Trophoblast cell (in vitro differentiated cells and primary cell): ENCODE data around the gene TCTN3.

Experiments
- DNase-seq, 2 donors: peaks; one replicate each; pipeline ENCODE4 v3.0.0-alpha.2; 2016
- H2AFZ ChIP-seq: 2 replicates; pipeline ENCODE4 v1.6.1; 2013; ENCODE audit warnings: low read length, moderate library complexity, mild to moderate bottlenecking; ENCODE audit not compliant: insufficient read depth, poor library complexity
- H2AK5ac ChIP-seq: 2 replicates; pipeline ENCODE4 v1.6.1; 2013; ENCODE audit warnings: mild to moderate bottlenecking, low read length
- H2BK120ac ChIP-seq: 2 replicates; pipeline ENCODE4 v1.6.1; 2013; ENCODE audit warnings: low read length, mild to moderate bottlenecking, moderate library complexity; ENCODE audit not compliant: insufficient read depth, poor library complexity
- H2BK12ac ChIP-seq: 2 replicates; pipeline ENCODE4 v1.6.1; 2013; ENCODE audit warnings: mild to moderate bottlenecking, low read length, moderate library complexity
- H2BK5ac ChIP-seq: 2 replicates; pipeline ENCODE4 v1.6.1; 2013; ENCODE audit warnings: low read length, low read depth, moderate library complexity, mild to moderate bottlenecking; ENCODE audit not compliant: poor library complexity
- H3K14ac ChIP-seq: 2 replicates; pipeline ENCODE4 v1.6.1; 2013; ENCODE audit warnings: mild to moderate bottlenecking, low read length
- H3K18ac ChIP-seq: 2 replicates; pipeline ENCODE4 v1.6.1; 2013; ENCODE audit warnings: mild to moderate bottlenecking, low read length
- H3K23ac ChIP-seq: 2 replicates; pipeline ENCODE4 v1.6.1; 2013; ENCODE audit warnings: low read length
- H3K27ac ChIP-seq: 2 replicates; pipeline ENCODE4 v1.5.1; 2013; ENCODE audit warnings: low read depth, mild to moderate bottlenecking, inconsistent platforms, low read length, moderate library complexity
- H3K27me3 ChIP-seq: 2 replicates; pipeline ENCODE4 v1.6.1; 2013; ENCODE audit warnings: inconsistent platforms, mild to moderate bottlenecking, low read length, moderate library complexity; ENCODE audit not compliant: insufficient read depth
- H3K36me3 ChIP-seq, 2 experiments: 1 replicate in 1 of 2; 2 replicates in 1 of 2; pipeline ENCODE4 v1.6.1; 2013; ENCODE audit warnings: low read length in 2 of 2, mild to moderate bottlenecking in 2 of 2, moderate library complexity in 1 of 2; ENCODE audit not compliant: insufficient read depth in 2 of 2, control insufficient read depth in 1 of 2
- H3K4ac ChIP-seq: 2 replicates; pipeline ENCODE4 v1.6.1; 2013; ENCODE audit warnings: low read depth, mild to moderate bottlenecking, low read length, moderate library complexity
- H3K4me1 ChIP-seq, 2 experiments: 1 replicate in 1 of 2; 2 replicates in 1 of 2; pipeline ENCODE4 v1.6.1; 2013; ENCODE audit warnings: low read length in 2 of 2, mild to moderate bottlenecking in 2 of 2, moderate library complexity in 1 of 2; ENCODE audit not compliant: insufficient read depth in 2 of 2, control insufficient read depth in 1 of 2
- H3K4me2 ChIP-seq: 2 replicates; pipeline ENCODE4 v1.6.1; 2013; ENCODE audit warnings: inconsistent platforms, mild to moderate bottlenecking, low read length, moderate library complexity
- H3K4me3 ChIP-seq: 2 replicates; pipeline ENCODE4 v1.5.1; 2013; ENCODE audit warnings: mild to moderate bottlenecking, low read depth, low read length, inconsistent platforms
- H3K79me1 ChIP-seq: one replicate; pipeline ENCODE4 v1.6.1; 2013; ENCODE audit warnings: low read length
- H3K79me2 ChIP-seq: 2 replicates; pipeline ENCODE4 v1.6.1; 2013; ENCODE audit warnings: low read length, mild to moderate bottlenecking; ENCODE audit not compliant: control insufficient read depth, insufficient read depth, poor library complexity
- H3K9ac ChIP-seq: 2 replicates; pipeline ENCODE4 v1.6.1; 2013; ENCODE audit warnings: mild to moderate bottlenecking, low read length
- H3K9me3 ChIP-seq: 2 replicates; pipeline ENCODE4 v1.6.1; 2013; ENCODE audit warnings: low read depth, mild to moderate bottlenecking, control low read depth, inconsistent platforms, low read length; ENCODE audit not compliant: insufficient read depth
- H4K12ac ChIP-seq: 2 replicates; pipeline ENCODE4 v1.6.1; 2013; ENCODE audit warnings: low read depth, mild to moderate bottlenecking, low read length, moderate library complexity
- H4K8ac ChIP-seq: 2 replicates; pipeline ENCODE4 v1.6.1; 2013; ENCODE audit warnings: low read depth, mild to moderate bottlenecking, low read length, moderate library complexity
- H4K91ac ChIP-seq: one replicate; pipeline ENCODE4 v1.6.1; 2013; ENCODE audit warnings: low read depth, mild to moderate bottlenecking, low read length, moderate library complexity
- WGBS: extraction: QIAGEN DNeasy Blood & Tissue Kit; methylation state at CpG from one replicate; pipeline ENCODE4 v1.1.7; 2013; ENCODE audit warnings: missing lambda C conversion rate; ENCODE audit not compliant: insufficient read length, insufficient coverage; ENCODE audit errors: extremely low coverage; 5-methylcytosine and 5-hydroxymethylcytosine counted together

TCTN3 gene

GRCh38 chr10:95716866-95717265 is 23.1 kb upstream of the TCTN3 start:
- Histone ChIP-seq H4K91ac (no peak overlapping the region), H2BK5ac (no peak overlapping the region), H3K4me3 (no peak overlapping the region), H3K4me1 (peaks cover 2% of the 10 kb centered on the region in 2 experiments), H3K4me2 (no peak overlapping the region), H3K23ac (no peak overlapping the region), H2BK12ac (no peak overlapping the region), H2AFZ (no peak overlapping the region), H3K9ac (no peak overlapping the region), H3K18ac (no peak overlapping the region), H3K9me3 (no peaks in the 10 kb centered on the region), H3K27me3 (no peaks in the 10 kb centered on the region), H3K27ac (no peak overlapping the region), H2BK120ac (no peak overlapping the region), H3K79me1 (peaks cover 2% of the 10 kb centered on the region), H4K8ac (no peak overlapping the region), H4K12ac (no peak overlapping the region), H3K79me2 (no peaks in the 10 kb centered on the region), H3K14ac (no peak overlapping the region), H2AK5ac (no peak overlapping the region), H3K36me3 (no peaks in the 10 kb centered on the region), H3K4ac (no peak overlapping the region)
- DNase-seq: peak; percentile 59 to 80
- no CpG with 5 or more reads among the region's 2 CpGs for WGBS

DNA sequence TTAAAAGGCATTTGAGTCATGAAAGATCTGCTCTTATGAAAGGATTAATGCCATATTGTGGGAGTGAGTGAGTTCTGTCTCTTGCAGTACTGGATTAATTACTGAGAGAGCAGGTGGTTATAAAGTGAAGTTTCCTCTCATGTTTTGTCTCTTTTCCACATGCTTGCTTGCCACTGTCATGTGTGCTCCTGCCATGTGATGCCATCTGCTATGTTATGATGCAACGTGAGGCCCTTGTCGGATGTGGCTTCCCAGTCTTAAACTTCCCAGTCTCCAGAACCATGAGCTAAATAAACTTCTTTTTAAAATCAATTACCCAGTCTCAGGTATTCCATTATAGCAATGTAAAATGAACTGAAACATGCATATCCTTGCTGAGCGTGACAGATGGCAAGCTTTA is 22.7 kb upstream of the TCTN3 start:
- H3K27ac ChIP-seq: no peak overlapping the region
- H3K4me1 ChIP-seq: peaks cover 4 to 5% of the 10 kb centered on the region in 2 experiments
- H2BK5ac ChIP-seq: no peak overlapping the region
- no peak overlapping the region for H3K9ac ChIP-seq
- WGBS: no CpG with 5 or more reads among the region's 3 CpGs
- H3K4me3 ChIP-seq: no peak overlapping the region
- H3K4me2 ChIP-seq: no peak overlapping the region
- no peak overlapping the region for H4K12ac ChIP-seq
- H3K9me3 ChIP-seq: no peaks in the 10 kb centered on the region
- H3K36me3 ChIP-seq: no peaks in the 10 kb centered on the region
- no peak overlapping the region for H3K18ac ChIP-seq
- H3K4ac ChIP-seq: no peak overlapping the region
- H4K8ac ChIP-seq: no peak overlapping the region
- no peak for DNase-seq
- no peaks in the 10 kb centered on the region for H3K79me2 ChIP-seq
- no peak overlapping the region for H2AK5ac ChIP-seq
- H2AFZ ChIP-seq: no peak overlapping the region
- no peak overlapping the region for H3K14ac ChIP-seq
- peaks cover 6% of the 10 kb centered on the region for H3K79me1 ChIP-seq
- no peak overlapping the region for H3K23ac ChIP-seq
- no peaks in the 10 kb centered on the region for H3K27me3 ChIP-seq
- H2BK120ac ChIP-seq: no peak overlapping the region
- no peak overlapping the region for H4K91ac ChIP-seq
- no peak overlapping the region for H2BK12ac ChIP-seq

DNA sequence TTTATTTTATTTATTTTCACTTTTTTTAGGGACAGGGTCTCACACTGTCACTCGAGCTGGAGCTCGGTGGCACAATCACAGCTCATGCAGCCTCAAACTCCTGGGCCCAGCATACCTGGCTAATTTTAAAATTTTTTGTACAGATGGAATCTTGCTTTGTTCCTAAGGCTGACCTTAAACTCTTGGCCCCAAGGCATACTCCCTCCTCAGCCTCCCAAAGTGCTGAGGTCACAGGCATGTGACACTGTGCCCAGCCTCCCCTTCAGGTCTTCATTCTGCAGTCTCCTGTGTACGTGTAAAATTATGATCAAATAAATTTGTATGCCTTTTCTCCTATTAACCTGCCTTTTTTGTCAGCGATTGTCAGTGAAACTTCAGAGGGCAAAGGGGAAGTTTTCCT is 17.8 kb upstream of the TCTN3 start:
- Histone ChIP-seq H3K79me2 (no peaks in the 10 kb centered on the region), H4K8ac (peak overlapping the region; percentile 53), H3K18ac (peak overlapping the region; percentile 30), H2AFZ (no peak overlapping the region), H3K9ac (no peak overlapping the region), H3K79me1 (peaks cover 6% of the 10 kb centered on the region), H3K27ac (no peak overlapping the region), H3K4me1 (peaks cover 3 to 9% of the 10 kb centered on the region in 2 experiments), H3K14ac (no peak overlapping the region), H3K9me3 (peaks cover 2% of the 10 kb centered on the region), H4K12ac (no peak overlapping the region), H3K23ac (no peak overlapping the region), H3K4me2 (no peak overlapping the region), H2AK5ac (no peak overlapping the region), H3K36me3 (no peaks in the 10 kb centered on the region), H2BK5ac (no peak overlapping the region), H4K91ac (peak overlapping the region; percentile 55), H3K27me3 (no peaks in the 10 kb centered on the region), H3K4me3 (no peak overlapping the region), H2BK12ac (no peak overlapping the region), H3K4ac (no peak overlapping the region), H2BK120ac (peak overlapping the region; percentile 59)
- no CpG with 5 or more reads among the region's 4 CpGs for WGBS
- peak; percentile 86 to 91 for DNase-seq

- no peak overlapping the region for H3K27ac ChIP-seq
- no peaks in the 10 kb centered on the region for H3K36me3 ChIP-seq
- H3K4ac ChIP-seq: no peak overlapping the region
- no peak overlapping the region for H2BK12ac ChIP-seq
- H3K79me1 ChIP-seq: peaks cover 4% of the 10 kb centered on the region
- H2AFZ ChIP-seq: no peak overlapping the region
- H3K23ac ChIP-seq: no peak overlapping the region
- H3K4me3 ChIP-seq: no peak overlapping the region
- H4K8ac ChIP-seq: no peak overlapping the region
- no peak overlapping the region for H3K4me2 ChIP-seq
- H3K4me1 ChIP-seq: peaks cover 3 to 9% of the 10 kb centered on the region in 2 experiments
- no peak overlapping the region for H3K18ac ChIP-seq
- H3K27me3 ChIP-seq: no peaks in the 10 kb centered on the region
- DNase-seq: no peak
- H3K9me3 ChIP-seq: peaks cover 6% of the 10 kb centered on the region
- no peak overlapping the region for H2BK5ac ChIP-seq
- no peaks in the 10 kb centered on the region for H3K79me2 ChIP-seq
- no peak overlapping the region for H4K91ac ChIP-seq
- no peak overlapping the region for H2BK120ac ChIP-seq
- H4K12ac ChIP-seq: no peak overlapping the region
- no peak overlapping the region for H3K9ac ChIP-seq
- H2AK5ac ChIP-seq: no peak overlapping the region
- WGBS: no CpG with 5 or more reads among the region's 7 CpGs
- H3K14ac ChIP-seq: no peak overlapping the region
These were observed 13.3 kb upstream of the TCTN3 start for GRCh38 chr10:95706990-95707389.
